ENCODE results near the gene FBP2.
A peak's percentile ranks its signal among the peaks of the same experiment; 100 is the strongest.
"Not testable (repeated sequence)": the region's sequence is repeated elsewhere in the genome, so short reads cannot be mapped to it uniquely, and the experiment has no call there.

The FBP2 gene

GRCh38 chr9:94622087-94622800 lies 28.6 kb upstream of the FBP2 start:
- H3K27ac Mint-ChIP-seq: no peak overlapping the region
- no peaks in the 10 kb centered on the region for H3K36me3 Mint-ChIP-seq
- peaks cover 4 to 7% of the 10 kb centered on the region in 2 donors for H3K27me3 Mint-ChIP-seq
- no peak overlapping the region for H3K4me3 Mint-ChIP-seq
- H3K4me1 Mint-ChIP-seq: no peaks in the 10 kb centered on the region
- DNase-seq (no peak), ATAC-seq (replicated peaks) (no peak)
- no peaks in the 10 kb centered on the region for H3K9me3 Mint-ChIP-seq

- no peak overlapping the region for H3K4me3 Mint-ChIP-seq
- H3K9me3 Mint-ChIP-seq: no peaks in the 10 kb centered on the region
- H3K4me1 Mint-ChIP-seq: no peaks in the 10 kb centered on the region
- no peak overlapping the region for H3K27ac Mint-ChIP-seq
- ATAC-seq (replicated peaks) (no peak), DNase-seq (no peak)
- peaks cover 0 to 7% of the 10 kb centered on the region in 2 donors for H3K27me3 Mint-ChIP-seq
- peaks cover 0 to 3% of the 10 kb centered on the region in 2 donors for H3K36me3 Mint-ChIP-seq
These were observed 25.4 kb upstream of the FBP2 start for GRCh38 chr9:94619026-94619425.

GRCh38 chr9:94613003-94613402 lies 19.4 kb upstream of the FBP2 start:
- no peaks in the 10 kb centered on the region for H3K9me3 Mint-ChIP-seq

GRCh38 chr9:94612071-94612470 lies 18.4 kb upstream of the FBP2 start:
- Mint-ChIP-seq H3K27ac (no peak overlapping the region), H3K27me3 (peaks cover 16 to 31% of the 10 kb centered on the region in 2 donors), H3K4me3 (no peak overlapping the region), H3K36me3 (peaks cover 0 to 8% of the 10 kb centered on the region in 2 donors), H3K4me1 (peaks cover 0 to 2% of the 10 kb centered on the region in 2 donors), H3K9me3 (no peaks in the 10 kb centered on the region)
- ATAC-seq (replicated peaks) (peak in 1 of 2 donors; percentile 29), DNase-seq (no peak)

More at GRCh38 chr9:94613003-94613402, 19.4 kb upstream of the FBP2 start:
- Mint-ChIP-seq H3K27ac (no peak overlapping the region), H3K36me3 (peaks cover 0 to 8% of the 10 kb centered on the region in 2 donors), H3K4me1 (peaks cover 0 to 2% of the 10 kb centered on the region in 2 donors), H3K4me3 (no peak overlapping the region), H3K27me3 (peaks cover 10 to 26% of the 10 kb centered on the region in 2 donors)
- ATAC-seq (replicated peaks): no peak
- DNase-seq: no peak

- peaks cover 20 to 32% of the 10 kb centered on the region in 2 donors for H3K27me3 Mint-ChIP-seq
- peak; percentile 49 to 83 for ATAC-seq (replicated peaks)
- H3K4me3 Mint-ChIP-seq: no peak overlapping the region
- peak; percentile 38 for DNase-seq
- peaks cover 0 to 2% of the 10 kb centered on the region in 2 donors for H3K4me1 Mint-ChIP-seq
- H3K9me3 Mint-ChIP-seq: no peaks in the 10 kb centered on the region
- no peak overlapping the region for H3K27ac Mint-ChIP-seq
- peaks cover 0 to 8% of the 10 kb centered on the region in 2 donors for H3K36me3 Mint-ChIP-seq
These were observed 18.0 kb upstream of the FBP2 start for GRCh38 chr9:94611638-94612068.

- H3K36me3 Mint-ChIP-seq: peaks cover 0 to 8% of the 10 kb centered on the region in 2 donors
- H3K9me3 Mint-ChIP-seq: no peaks in the 10 kb centered on the region
- H3K27me3 Mint-ChIP-seq: peaks cover 25 to 31% of the 10 kb centered on the region in 2 donors
- no peak for DNase-seq
- H3K27ac Mint-ChIP-seq: no peak overlapping the region
- H3K4me3 Mint-ChIP-seq: no peak overlapping the region
- peak in 1 of 2 donors; percentile 23 for ATAC-seq (replicated peaks)
- peaks cover 0 to 2% of the 10 kb centered on the region in 2 donors for H3K4me1 Mint-ChIP-seq
These were observed 16.6 kb upstream of the FBP2 start for GRCh38 chr9:94610181-94610606.

GRCh38 chr9:94607423-94607691 lies 13.7 kb upstream of the FBP2 start:
- Mint-ChIP-seq H3K4me3 (no peak overlapping the region), H3K27me3 (peaks cover 20 to 21% of the 10 kb centered on the region in 2 donors), H3K27ac (no peak overlapping the region), H3K9me3 (no peaks in the 10 kb centered on the region), H3K36me3 (peaks cover 0 to 8% of the 10 kb centered on the region in 2 donors), H3K4me1 (peaks cover 7 to 8% of the 10 kb centered on the region in 2 donors)
- no peak for DNase-seq
- ATAC-seq (replicated peaks): no peak

- H3K27me3 Mint-ChIP-seq: peaks cover 17 to 20% of the 10 kb centered on the region in 2 donors
- H3K4me1 Mint-ChIP-seq: peaks cover 7 to 8% of the 10 kb centered on the region in 2 donors
- H3K4me3 Mint-ChIP-seq: no peak overlapping the region
These were observed 13.2 kb upstream of the FBP2 start for GRCh38 chr9:94606646-94607422.

GRCh38 chr9:94603259-94604160 lies 9.9 kb upstream of the FBP2 start:
- H3K4me3 Mint-ChIP-seq: no peak overlapping the region
- peaks cover 0 to 4% of the 10 kb centered on the region in 2 donors for H3K36me3 Mint-ChIP-seq
- ATAC-seq (replicated peaks) (peak; percentile 78 to 84), DNase-seq (peak; percentile 49)
- peak overlapping the region; percentile 69 for H3K27ac Mint-ChIP-seq
- peaks cover 9 to 20% of the 10 kb centered on the region in 2 donors for H3K27me3 Mint-ChIP-seq
- H3K4me1 Mint-ChIP-seq: peaks cover 5 to 8% of the 10 kb centered on the region in 2 donors
- H3K9me3 Mint-ChIP-seq: no peaks in the 10 kb centered on the region

More at GRCh38 chr9:94606646-94607422, 13.2 kb upstream of the FBP2 start:
- ATAC-seq (replicated peaks): no peak
- peaks cover 0 to 8% of the 10 kb centered on the region in 2 donors for H3K36me3 Mint-ChIP-seq
- DNase-seq: no peak
- H3K27ac Mint-ChIP-seq: no peak overlapping the region
- H3K9me3 Mint-ChIP-seq: no peaks in the 10 kb centered on the region

- Mint-ChIP-seq H3K9me3 (no peaks in the 10 kb centered on the region), H3K27ac (no peak overlapping the region), H3K27me3 (peaks cover 9 to 20% of the 10 kb centered on the region in 2 donors), H3K4me1 (peaks cover 5 to 8% of the 10 kb centered on the region in 2 donors), H3K36me3 (peaks cover 0 to 4% of the 10 kb centered on the region in 2 donors), H3K4me3 (no peak overlapping the region)
- DNase-seq (no peak), ATAC-seq (replicated peaks) (no peak)
These were observed 9.0 kb upstream of the FBP2 start for GRCh38 chr9:94602666-94603065.

- peaks cover 5 to 8% of the 10 kb centered on the region in 2 donors for H3K4me1 Mint-ChIP-seq
- ATAC-seq (replicated peaks): no peak
- H3K27ac Mint-ChIP-seq: no peak overlapping the region
- H3K9me3 Mint-ChIP-seq: no peaks in the 10 kb centered on the region
- H3K36me3 Mint-ChIP-seq: no peaks in the 10 kb centered on the region
- peaks cover 0 to 9% of the 10 kb centered on the region in 2 donors for H3K27me3 Mint-ChIP-seq
- DNase-seq: no peak
- H3K4me3 Mint-ChIP-seq: no peak overlapping the region
These were observed 7.1 kb upstream of the FBP2 start for GRCh38 chr9:94600715-94601114.

GRCh38 chr9:94600258-94600657 lies 6.6 kb upstream of the FBP2 start:
- DNase-seq: no peak
- H3K27ac Mint-ChIP-seq: no peak overlapping the region

GRCh38 chr9:94599102-94599501 lies 5.5 kb upstream of the FBP2 start:
- DNase-seq: no peak
- H3K4me1 Mint-ChIP-seq: peaks cover 5 to 8% of the 10 kb centered on the region in 2 donors
- no peak overlapping the region for H3K4me3 Mint-ChIP-seq
- no peaks in the 10 kb centered on the region for H3K36me3 Mint-ChIP-seq
- H3K27me3 Mint-ChIP-seq: peaks cover 0 to 8% of the 10 kb centered on the region in 2 donors
- H3K9me3 Mint-ChIP-seq: no peaks in the 10 kb centered on the region
- no peak overlapping the region for H3K27ac Mint-ChIP-seq
- ATAC-seq (replicated peaks): no peak

More at GRCh38 chr9:94600258-94600657, 6.6 kb upstream of the FBP2 start:
- Mint-ChIP-seq H3K36me3 (no peaks in the 10 kb centered on the region), H3K27me3 (peaks cover 1 to 5% of the 10 kb centered on the region in 2 donors), H3K9me3 (no peaks in the 10 kb centered on the region), H3K4me3 (no peak overlapping the region), H3K4me1 (peaks cover 5 to 8% of the 10 kb centered on the region in 2 donors)
- no peak for ATAC-seq (replicated peaks)

GRCh38 chr9:94592683-94593082 lies 941 bp downstream of the FBP2 start:
- not testable (repeated sequence) for H3K27ac Mint-ChIP-seq; ATAC-seq (replicated peaks); H3K9me3 Mint-ChIP-seq; H3K4me3 Mint-ChIP-seq; H3K36me3 Mint-ChIP-seq; DNase-seq; H3K4me1 Mint-ChIP-seq
- peaks cover 0 to 17% of the 10 kb centered on the region in 2 donors for H3K27me3 Mint-ChIP-seq

Data from stimulated activated naive B cell treated with anti-CD40 and anti-IgM and Interleukin-4, amounts not matched to agents 10 μg/mL and 1 μg/mL and 100 μg/mL, for 72 hours (primary cell).